HAP-1 (cell line): ENCODE measurements around the gene PSMF1.

Experiments
- DNase-seq, 2 experiments: peaks; one replicate each; pipeline ENCODE4 v3.0.0-alpha.2; 2016 to 2020; ENCODE audit warnings: low spot score in 2 of 2
- H3K27me3 ChIP-seq: fragments of 250-450 bp; sonication (Bioruptor Pico); 2 replicates; pipeline ENCODE4 v1.5.1; 2020; ENCODE audit warnings: low read depth, mild to moderate bottlenecking, moderate library complexity
- H3K36me3 ChIP-seq: fragments of 250-450 bp; sonication (Bioruptor Pico); replicated peaks from 2 replicates; pipeline ENCODE4 v1.5.1; 2020; ENCODE audit warnings: mild to moderate bottlenecking
- H3K4me1 ChIP-seq: fragments of 250-450 bp; sonication (Bioruptor Pico); 2 replicates; pipeline ENCODE4 v1.5.1; 2020; ENCODE audit warnings: mild to moderate bottlenecking
- H3K4me3 ChIP-seq: fragments of 250-450 bp; sonication (Bioruptor Pico); 2 replicates; pipeline ENCODE4 v1.5.1; 2020; ENCODE audit warnings: mild to moderate bottlenecking, moderate library complexity
- H3K9me3 ChIP-seq: fragments of 250-450 bp; sonication (Bioruptor Pico); 2 replicates; pipeline ENCODE4 v1.5.1; 2020; ENCODE audit warnings: mild to moderate bottlenecking, moderate library complexity
- in situ Hi-C: fragments of 300-500 bp; cut with MboI; formaldehyde crosslinking; loops from 3 replicates; pipeline ENCODE4 v1.14.3; 2020; ENCODE audit warnings: low sequenced_read_pairs, inconsistent platforms, mixed read lengths

The PSMF1 gene

DNA sequence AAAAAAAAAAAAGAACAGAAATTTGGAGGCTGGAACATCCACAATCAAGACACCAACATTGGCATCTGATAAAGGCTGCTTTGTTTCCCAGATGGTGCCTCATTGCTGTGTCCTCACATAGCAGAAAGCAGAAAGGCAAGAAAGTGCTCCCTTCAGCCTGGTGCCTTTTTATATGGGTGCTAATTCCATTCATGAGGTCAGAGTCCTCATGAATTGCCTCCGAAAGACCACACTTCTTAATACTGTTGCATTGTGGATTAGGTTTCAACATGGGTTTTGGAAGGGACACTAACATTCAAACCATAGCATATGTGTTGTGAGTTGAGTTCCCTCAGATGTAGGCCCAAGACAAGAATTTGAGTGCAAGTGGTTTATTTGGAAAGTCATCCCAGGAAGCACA is 76.8 kb downstream of the PSMF1 start:
- Histone ChIP-seq H3K36me3 (no peaks in the 10 kb centered on the region), H3K27me3 (peaks cover 2% of the 10 kb centered on the region; the same call in 1 of the 2 replicates), H3K4me1 (no peaks in the 10 kb centered on the region), H3K9me3 (no peaks in the 10 kb centered on the region), H3K4me3 (no peak overlapping the region)
- DNase-seq: no peak
- in situ Hi-C loops: no loop called here

- Histone ChIP-seq H3K36me3 (no peaks in the 10 kb centered on the region), H3K4me3 (no peak overlapping the region), H3K4me1 (no peaks in the 10 kb centered on the region), H3K27me3 (no peaks in the 10 kb centered on the region; the same call in 1 of the 2 replicates), H3K9me3 (no peaks in the 10 kb centered on the region)
- in situ Hi-C loops: no loop called here
- no peak for DNase-seq
Observed at GRCh38 chr20:1196634-1197033, 78.2 kb downstream of the PSMF1 start.

- Histone ChIP-seq H3K4me1 (no peaks in the 10 kb centered on the region), H3K4me3 (no peak overlapping the region), H3K9me3 (no peaks in the 10 kb centered on the region), H3K27me3 (no peaks in the 10 kb centered on the region; the same call in 1 of the 2 replicates), H3K36me3 (no peaks in the 10 kb centered on the region)
- DNase-seq: no peak
- in situ Hi-C loops: no loop called here
Observed at GRCh38 chr20:1197801-1198200, 79.4 kb downstream of the PSMF1 start.

DNA sequence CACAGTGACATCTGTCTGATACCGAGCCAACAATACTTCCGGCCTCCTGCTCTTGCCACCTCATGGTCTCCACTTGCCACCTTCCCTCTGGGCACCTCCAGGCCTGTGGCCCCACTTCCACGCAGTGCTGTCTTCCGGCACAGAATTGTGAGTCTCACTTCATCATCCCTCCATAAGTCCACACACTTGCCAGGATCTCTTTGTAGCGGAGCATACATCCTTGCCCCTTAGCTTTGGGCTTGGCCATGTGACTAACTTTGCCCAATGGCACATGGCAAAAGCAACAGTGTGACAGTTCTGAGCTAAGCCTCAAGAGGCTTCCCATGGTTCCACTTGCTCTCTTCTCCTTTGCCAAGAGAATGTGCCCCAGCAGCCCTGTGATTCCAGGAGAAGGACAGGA is 80.3 kb downstream of the PSMF1 start:
- Histone ChIP-seq H3K27me3 (no peaks in the 10 kb centered on the region; the same call in 1 of the 2 replicates), H3K4me1 (no peaks in the 10 kb centered on the region), H3K36me3 (no peaks in the 10 kb centered on the region), H3K4me3 (no peak overlapping the region), H3K9me3 (no peaks in the 10 kb centered on the region)
- DNase-seq: no peak
- in situ Hi-C loops: no loop called here

GRCh38 chr20:1199212-1199873 is 80.9 kb downstream of the PSMF1 start:
- H3K9me3 ChIP-seq: no peaks in the 10 kb centered on the region
- no peak overlapping the region for H3K4me3 ChIP-seq
- DNase-seq: no peak
- in situ Hi-C loops: no loop called here
- no peaks in the 10 kb centered on the region; the same call in 1 of the 2 replicates for H3K27me3 ChIP-seq
- no peaks in the 10 kb centered on the region for H3K4me1 ChIP-seq
- no peaks in the 10 kb centered on the region for H3K36me3 ChIP-seq

GRCh38 chr20:1199964-1200363 is 81.6 kb downstream of the PSMF1 start:
- Histone ChIP-seq H3K4me1 (no peaks in the 10 kb centered on the region), H3K27me3 (no peaks in the 10 kb centered on the region; the same call in 1 of the 2 replicates), H3K4me3 (no peak overlapping the region), H3K9me3 (no peaks in the 10 kb centered on the region), H3K36me3 (no peaks in the 10 kb centered on the region)
- in situ Hi-C loops: no loop called here
- DNase-seq: no peak

- Histone ChIP-seq H3K36me3 (no peaks in the 10 kb centered on the region), H3K27me3 (no peaks in the 10 kb centered on the region; the same call in 1 of the 2 replicates), H3K4me3 (no peak within 1 kb of the TSS), H3K4me1 (no peaks in the 10 kb centered on the region), H3K9me3 (no peaks in the 10 kb centered on the region)
- no peak for DNase-seq
- in situ Hi-C loops: no loop called here
Observed at GRCh38 chr20:1202762-1203504, 84.5 kb downstream of the PSMF1 start, which contains the start of gene C20orf202. TSS of gene C20orf202 (plus strand) at chr20:1203454. CDS start at chr20:1203586, 132 bp downstream.

DNA sequence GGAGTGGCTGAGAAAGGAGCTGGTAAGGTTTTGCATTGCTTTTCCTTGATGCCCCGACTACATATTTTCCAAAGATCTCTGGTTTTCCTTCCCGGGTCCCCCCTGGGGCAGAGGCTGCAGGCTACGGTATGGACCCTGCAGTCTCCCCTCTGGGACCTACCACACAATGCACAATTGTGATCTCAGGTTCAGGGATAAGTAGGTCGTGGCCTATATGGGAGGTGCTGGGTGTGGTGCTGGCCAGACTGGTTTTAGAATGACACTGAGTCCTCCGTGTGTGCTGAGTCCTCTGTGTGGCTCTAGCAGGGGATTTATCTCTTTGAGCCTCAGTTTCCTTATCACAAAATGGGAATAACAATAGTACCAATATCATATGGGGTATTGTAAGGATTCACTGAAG is 85.2 kb downstream of the PSMF1 start:
- in situ Hi-C loops: no loop called here
- Histone ChIP-seq H3K9me3 (no peaks in the 10 kb centered on the region), H3K27me3 (peaks cover 3% of the 10 kb centered on the region), H3K4me3 (no peak overlapping the region), H3K36me3 (no peaks in the 10 kb centered on the region), H3K4me1 (no peaks in the 10 kb centered on the region)
- no peak for DNase-seq

DNA sequence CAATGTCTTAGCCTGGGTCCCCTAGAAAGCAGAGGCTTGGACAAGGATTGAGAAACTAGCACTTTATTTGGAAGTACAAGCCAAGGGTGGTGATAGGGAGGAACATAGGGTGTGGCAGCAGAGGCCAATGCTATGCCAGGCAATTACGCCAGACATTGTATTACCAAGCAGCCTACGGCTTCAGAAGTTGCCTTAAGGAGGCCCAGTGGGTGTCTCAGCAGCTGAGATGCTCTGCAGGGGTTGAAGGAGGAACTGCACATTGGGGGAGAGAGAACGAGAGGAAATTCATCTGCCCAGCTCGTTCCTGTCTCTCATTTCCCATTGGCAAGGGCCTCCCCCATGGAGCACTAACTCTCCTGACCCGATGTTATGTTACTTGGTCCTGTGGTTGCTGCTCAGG is 85.7 kb downstream of the PSMF1 start:
- no peak for DNase-seq
- no peaks in the 10 kb centered on the region for H3K4me1 ChIP-seq

DNA sequence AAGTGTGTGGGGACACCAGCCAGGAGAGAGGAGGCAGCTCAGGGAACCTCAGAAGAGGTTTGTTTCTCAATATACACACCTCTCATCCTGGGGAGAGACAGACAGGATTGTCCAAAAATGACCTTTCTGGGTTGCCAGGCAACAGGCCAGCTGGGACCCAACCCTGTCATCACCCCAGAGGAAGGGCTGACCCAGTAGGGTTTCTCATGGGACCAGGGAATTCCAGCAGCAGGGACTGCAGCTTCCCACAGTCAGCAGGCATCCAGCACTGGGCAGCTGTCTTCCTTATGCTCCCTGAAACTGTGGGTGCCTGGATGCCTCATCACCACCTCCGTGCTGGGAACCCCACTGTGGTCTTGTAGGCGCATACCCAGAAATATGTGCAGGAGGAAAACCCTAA is 86.2 kb downstream of the PSMF1 start:
- H3K27me3 ChIP-seq: peaks cover 13% of the 10 kb centered on the region
- H3K4me1 ChIP-seq: no peaks in the 10 kb centered on the region
- no peak for DNase-seq
- H3K4me3 ChIP-seq: no peak overlapping the region
- in situ Hi-C loops: no loop called here
- no peaks in the 10 kb centered on the region for H3K9me3 ChIP-seq
- no peaks in the 10 kb centered on the region for H3K36me3 ChIP-seq

More for the DNA sequence above, 85.7 kb downstream of the PSMF1 start:
- in situ Hi-C loops: no loop called here
- Histone ChIP-seq H3K27me3 (peaks cover 8% of the 10 kb centered on the region), H3K9me3 (no peaks in the 10 kb centered on the region), H3K36me3 (no peaks in the 10 kb centered on the region), H3K4me3 (no peak overlapping the region)

- no peak for DNase-seq
- no peak overlapping the region for H3K4me3 ChIP-seq
- no peaks in the 10 kb centered on the region for H3K36me3 ChIP-seq
- in situ Hi-C loops: no loop called here
- H3K9me3 ChIP-seq: no peaks in the 10 kb centered on the region
- H3K27me3 ChIP-seq: peaks cover 22% of the 10 kb centered on the region
- H3K4me1 ChIP-seq: no peaks in the 10 kb centered on the region
Observed at GRCh38 chr20:1205802-1206201, 87.4 kb downstream of the PSMF1 start.

DNA sequence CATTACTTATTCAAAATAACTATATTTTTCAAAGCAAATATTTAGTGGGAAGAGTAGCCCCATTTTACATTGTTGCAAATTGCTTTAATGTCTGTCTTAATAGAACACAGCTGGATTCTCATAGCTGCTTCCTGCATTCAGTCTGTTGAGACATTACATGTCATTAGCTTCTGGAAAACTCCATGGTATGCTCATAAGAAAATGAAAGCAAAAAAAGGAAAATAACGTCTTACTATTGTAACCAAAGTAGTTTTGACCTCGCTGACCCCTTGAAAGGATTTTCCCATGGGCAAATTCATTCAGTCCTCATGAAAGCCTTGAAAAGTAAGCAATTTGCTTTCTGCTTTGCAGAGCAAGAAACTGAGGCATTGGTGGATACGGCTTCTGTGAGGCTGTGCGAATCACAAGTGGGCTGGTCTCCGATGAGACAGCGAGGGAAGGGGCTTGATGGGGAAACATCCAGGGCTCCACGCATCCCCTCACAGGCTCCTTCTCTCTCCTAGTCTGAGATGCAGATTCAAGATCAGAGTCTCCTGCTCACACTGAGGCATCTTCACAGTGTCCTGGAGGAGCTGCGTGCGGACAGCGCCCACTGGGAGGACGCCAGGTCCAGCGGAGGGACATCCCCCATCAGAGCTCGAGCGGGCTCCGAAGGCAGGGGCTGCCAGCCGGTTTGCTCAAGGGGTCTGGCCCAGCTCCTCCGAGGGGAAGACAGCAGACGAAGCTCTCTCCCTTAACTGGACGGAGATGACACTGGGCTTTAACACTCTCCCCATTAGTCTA is 88.2 kb downstream of the PSMF1 start:
- in situ Hi-C loops: no loop called here
- DNase-seq: no peak

GRCh38 chr20:1207293-1207878 is 89.0 kb downstream of the PSMF1 start:
- Histone ChIP-seq H3K4me3 (no peak overlapping the region), H3K4me1 (no peaks in the 10 kb centered on the region), H3K36me3 (no peaks in the 10 kb centered on the region), H3K27me3 (peaks cover 22% of the 10 kb centered on the region), H3K9me3 (no peaks in the 10 kb centered on the region)
- in situ Hi-C loops: no loop called here
- DNase-seq: no peak

More for the DNA sequence above, 88.2 kb downstream of the PSMF1 start:
- Histone ChIP-seq H3K27me3 (peaks cover 22% of the 10 kb centered on the region), H3K9me3 (no peaks in the 10 kb centered on the region), H3K4me1 (no peaks in the 10 kb centered on the region), H3K4me3 (no peak overlapping the region), H3K36me3 (no peaks in the 10 kb centered on the region)
